SU-DHL-6 (cell line): ENCODE data around the gene C9orf43.

Experiments used
- EZH2phosphoT487 ChIP-seq: fragments of 200-600 bp; sonication (generic), shearing (Covaris generic); conservative IDR thresholded peaks from 2 replicates; pipeline ENCODE4 v1.6.1; 2018; ENCODE audit warnings: mild to moderate bottlenecking, antibody characterized with exemption, low read length, moderate library complexity, mixed read lengths
- TF ChIP-seq, protein P1 (sequence below): fragments of 200-600 bp; sonication (generic); IDR thresholded peaks from one replicate; pipeline ENCODE4 v1.5.1; 2017; ENCODE audit warnings: antibody characterized with exemption, mild to moderate bottlenecking, low read length, moderate library complexity; ENCODE audit not compliant: insufficient read depth, poor library complexity, severe bottlenecking

GRCh38 chr9:113391917-113392316 is 18.6 kb upstream of the C9orf43 start:
- TF ChIP-seq, protein P1, sequence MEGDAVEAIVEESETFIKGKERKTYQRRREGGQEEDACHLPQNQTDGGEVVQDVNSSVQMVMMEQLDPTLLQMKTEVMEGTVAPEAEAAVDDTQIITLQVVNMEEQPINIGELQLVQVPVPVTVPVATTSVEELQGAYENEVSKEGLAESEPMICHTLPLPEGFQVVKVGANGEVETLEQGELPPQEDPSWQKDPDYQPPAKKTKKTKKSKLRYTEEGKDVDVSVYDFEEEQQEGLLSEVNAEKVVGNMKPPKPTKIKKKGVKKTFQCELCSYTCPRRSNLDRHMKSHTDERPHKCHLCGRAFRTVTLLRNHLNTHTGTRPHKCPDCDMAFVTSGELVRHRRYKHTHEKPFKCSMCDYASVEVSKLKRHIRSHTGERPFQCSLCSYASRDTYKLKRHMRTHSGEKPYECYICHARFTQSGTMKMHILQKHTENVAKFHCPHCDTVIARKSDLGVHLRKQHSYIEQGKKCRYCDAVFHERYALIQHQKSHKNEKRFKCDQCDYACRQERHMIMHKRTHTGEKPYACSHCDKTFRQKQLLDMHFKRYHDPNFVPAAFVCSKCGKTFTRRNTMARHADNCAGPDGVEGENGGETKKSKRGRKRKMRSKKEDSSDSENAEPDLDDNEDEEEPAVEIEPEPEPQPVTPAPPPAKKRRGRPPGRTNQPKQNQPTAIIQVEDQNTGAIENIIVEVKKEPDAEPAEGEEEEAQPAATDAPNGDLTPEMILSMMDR: no peak
- no peak for TF ChIP-seq EZH2phosphoT487
